NK-92 treated with Interleukin-12 subunit alpha and Interleukin-12 subunit beta, amount 100 ng/mL, for 24 hours (cell line): ENCODE results near the gene SLC9A5.

ENCODE experiments used
- DNase-seq: peaks from one replicate; lab custom pipeline; 2025; lab: John Stamatoyannopoulos, UW

Gene SLC9A5

DNA sequence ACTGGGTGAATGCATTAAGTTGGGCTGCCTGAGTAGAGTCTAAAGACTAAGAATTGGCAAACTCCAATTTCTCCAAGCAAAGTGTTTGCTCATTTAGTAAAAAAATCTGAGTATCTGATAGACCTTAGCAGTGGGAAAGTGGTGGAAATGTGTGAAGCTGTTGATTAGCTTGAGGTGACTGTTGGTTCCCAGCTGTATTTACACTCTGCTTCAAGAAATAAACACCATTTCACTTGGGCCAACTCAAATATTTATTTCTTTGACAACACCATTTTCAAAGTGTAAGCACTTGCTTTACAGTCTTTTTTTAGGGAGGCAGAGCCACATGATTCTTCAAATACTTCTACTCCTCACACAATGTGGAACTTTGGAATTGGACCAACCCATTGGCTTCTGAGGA is 69.1 kb downstream of the SLC9A5 start:
- no peak for DNase-seq
